GM12801 (cell line): ENCODE data around the gene POU6F2.

Experiments
- TF ChIP-seq, protein P1 (sequence below): IDR thresholded peaks from one replicate; pipeline ENCODE4 v1.5.1; 2011; ENCODE audit warnings: control low read depth; ENCODE audit not compliant: insufficient read length; ENCODE audit errors: extremely low read depth

The POU6F2 gene

DNA sequence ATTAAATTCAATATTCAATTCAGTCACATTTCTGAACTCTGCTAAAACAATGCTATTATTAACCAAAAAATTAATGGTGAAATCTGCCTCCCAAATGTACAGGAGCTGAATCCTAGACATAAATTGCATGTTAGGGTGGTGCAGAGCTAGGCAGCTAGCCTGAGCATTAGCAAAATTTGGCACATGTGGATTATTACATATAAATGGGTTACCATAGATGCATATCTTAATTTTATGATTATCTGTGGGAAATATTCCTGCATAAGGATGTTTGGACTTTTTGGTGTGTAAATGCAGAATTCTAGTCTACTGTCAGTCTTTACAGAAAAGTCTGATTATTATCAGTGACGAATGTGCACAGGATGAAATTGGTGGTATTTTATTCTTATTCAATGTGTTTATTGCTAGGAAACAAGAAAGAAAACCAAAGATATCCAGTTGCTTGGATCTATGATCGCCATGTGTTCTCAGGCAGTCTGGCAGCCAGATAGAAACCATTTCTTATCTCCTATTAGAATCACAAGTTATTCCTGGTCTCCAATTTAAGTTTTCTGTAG lies 150.7 kb downstream of the POU6F2 start:
- TF ChIP-seq, protein P1, sequence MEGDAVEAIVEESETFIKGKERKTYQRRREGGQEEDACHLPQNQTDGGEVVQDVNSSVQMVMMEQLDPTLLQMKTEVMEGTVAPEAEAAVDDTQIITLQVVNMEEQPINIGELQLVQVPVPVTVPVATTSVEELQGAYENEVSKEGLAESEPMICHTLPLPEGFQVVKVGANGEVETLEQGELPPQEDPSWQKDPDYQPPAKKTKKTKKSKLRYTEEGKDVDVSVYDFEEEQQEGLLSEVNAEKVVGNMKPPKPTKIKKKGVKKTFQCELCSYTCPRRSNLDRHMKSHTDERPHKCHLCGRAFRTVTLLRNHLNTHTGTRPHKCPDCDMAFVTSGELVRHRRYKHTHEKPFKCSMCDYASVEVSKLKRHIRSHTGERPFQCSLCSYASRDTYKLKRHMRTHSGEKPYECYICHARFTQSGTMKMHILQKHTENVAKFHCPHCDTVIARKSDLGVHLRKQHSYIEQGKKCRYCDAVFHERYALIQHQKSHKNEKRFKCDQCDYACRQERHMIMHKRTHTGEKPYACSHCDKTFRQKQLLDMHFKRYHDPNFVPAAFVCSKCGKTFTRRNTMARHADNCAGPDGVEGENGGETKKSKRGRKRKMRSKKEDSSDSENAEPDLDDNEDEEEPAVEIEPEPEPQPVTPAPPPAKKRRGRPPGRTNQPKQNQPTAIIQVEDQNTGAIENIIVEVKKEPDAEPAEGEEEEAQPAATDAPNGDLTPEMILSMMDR: no peak

DNA sequence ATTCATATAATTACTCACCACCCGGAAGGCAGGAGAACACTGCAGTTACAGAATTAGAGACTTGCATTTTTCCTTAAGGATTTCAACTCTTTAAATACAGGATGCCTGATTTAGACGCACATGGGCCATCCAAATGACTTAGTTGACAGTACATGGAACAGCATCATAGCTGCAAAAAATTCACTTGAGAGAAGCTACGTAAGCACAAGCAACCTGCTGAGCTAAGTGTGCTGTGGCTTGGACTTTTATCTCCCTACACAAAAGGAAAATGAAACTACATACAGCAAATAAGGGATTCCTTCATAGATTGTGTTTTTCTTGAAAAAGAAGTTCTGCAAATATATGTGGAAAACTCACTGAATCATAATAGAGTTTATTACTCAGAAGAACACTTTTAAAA lies 152.6 kb downstream of the POU6F2 start:
- TF ChIP-seq, protein P1: no peak

DNA sequence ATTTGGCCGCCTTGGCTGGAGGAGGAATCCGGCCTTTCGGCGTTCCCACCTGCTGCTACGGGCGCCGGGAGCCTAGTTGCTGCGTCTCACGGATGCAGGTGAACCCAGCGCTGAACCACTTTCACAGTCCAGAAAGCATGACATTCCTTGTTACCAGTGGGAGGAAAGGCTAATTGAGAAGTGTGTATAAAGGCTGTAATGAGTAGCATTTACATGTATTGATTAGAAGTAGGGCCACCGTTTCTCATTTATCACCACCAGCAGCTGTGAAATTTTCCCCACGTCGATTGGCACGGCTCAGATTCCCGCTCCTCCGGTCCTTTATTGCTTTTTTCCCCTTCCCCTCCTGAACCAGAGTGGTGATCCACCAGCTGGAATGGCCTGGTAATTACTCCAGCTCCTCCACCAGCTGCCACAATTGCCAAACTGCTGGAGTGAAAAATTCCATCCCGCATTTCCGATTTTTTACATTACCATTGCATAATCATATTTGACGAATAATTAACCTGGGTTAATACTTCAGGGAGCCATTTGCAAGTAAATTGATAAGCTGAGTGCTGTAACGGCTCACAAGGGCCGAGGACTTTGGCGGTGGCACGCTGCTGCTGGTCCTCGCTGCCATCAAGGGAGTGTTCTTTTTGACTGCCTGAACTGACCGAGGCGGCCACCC lies 153.3 kb downstream of the POU6F2 start:
- TF ChIP-seq, protein P1: no peak

DNA sequence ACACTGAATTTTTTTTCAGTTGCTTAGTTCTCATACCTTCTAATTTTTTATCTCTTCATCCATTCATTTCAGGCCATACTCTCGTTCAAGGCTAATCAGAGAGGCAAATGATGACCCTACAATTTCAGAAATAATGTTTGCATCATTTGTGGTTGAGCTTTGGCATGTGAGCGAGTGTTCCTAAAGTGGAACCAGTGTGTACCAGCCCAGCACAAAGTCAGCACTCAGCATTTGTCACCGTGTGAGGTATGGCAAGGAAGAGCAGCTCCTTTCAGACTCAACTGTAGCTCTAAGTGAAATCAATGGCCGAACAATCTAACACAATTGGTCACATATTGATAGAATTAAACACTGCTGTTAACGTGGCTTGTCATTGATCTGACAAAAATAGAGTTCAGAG lies 154.6 kb downstream of the POU6F2 start:
- TF ChIP-seq, protein P1: no peak

DNA sequence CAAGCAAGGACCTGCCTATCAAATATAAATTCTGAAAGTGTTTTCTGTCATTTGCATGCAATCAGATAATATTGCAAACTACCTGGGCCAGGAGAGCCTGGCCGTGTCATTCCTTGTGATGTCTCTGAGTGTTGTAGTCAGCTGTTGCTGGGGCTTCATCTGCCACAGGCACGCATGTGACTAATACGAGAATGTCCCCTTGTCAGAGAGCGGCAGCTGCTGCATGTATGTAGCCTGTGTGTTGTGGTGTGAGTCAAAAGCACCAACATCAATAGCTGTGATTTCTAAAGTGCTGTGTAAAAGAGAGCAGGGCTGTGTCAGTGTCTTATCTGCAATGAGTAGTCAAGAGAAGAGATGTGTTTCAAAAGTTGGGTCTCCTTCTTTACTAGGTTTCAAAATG lies 155.4 kb downstream of the POU6F2 start:
- TF ChIP-seq, protein P1: no peak

DNA sequence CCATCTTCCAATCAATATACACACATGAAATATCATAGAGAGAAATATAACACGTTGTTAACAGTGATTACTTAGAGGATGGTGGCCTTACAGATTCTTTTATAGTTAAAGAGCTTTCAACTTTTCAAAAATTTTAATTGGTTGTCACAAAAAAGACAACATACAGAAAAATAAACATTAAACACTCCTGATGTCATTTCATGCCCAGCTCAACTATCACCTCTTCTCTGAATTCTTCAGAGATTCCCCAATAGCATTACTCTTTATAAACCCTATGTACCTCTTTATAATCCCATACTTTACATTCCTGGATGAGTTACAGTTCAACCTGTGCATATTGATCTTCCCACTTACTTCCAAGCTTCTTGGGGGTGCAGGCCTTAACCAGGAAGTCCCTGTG lies 159.8 kb downstream of the POU6F2 start:
- TF ChIP-seq, protein P1: no peak

DNA sequence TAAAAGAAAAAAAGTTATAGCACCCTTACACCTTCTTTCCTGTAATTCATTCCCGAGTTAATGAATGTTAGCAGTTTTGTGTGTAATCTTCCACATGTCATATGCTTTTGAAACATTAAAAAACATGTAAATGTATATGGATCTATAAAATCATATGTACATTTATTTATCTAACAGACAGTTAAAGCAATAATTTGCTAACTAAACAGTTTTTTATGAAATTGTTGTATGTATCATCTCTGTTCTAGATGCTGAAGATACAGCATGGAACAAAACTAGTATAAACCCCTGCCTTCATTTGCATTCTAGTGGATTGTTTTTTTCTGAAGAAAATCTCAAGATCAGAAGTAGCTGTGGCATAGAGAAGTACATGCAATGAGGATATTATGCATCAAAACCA lies 165.0 kb downstream of the POU6F2 start:
- TF ChIP-seq, protein P1: no peak
